ENCODE results near the gene RNPEPL1. TPM values are rescaled to one million over a fixed set of nuclear protein-coding genes. Genes with fewer than 3 reads are reported as not detected.

RNPEPL1 gene
- total RNA-seq, 1 experiment from 2014 or later, result 25.8 TPM

- Histone ChIP-seq H4K20me1 (ENCODE audit: low read length) (no peaks in the 10 kb centered on the region; the same call in 1 of the 2 replicates), H3F3A (ENCODE audit: low read length, unreplicated experiment) (peaks cover 7% of the 10 kb centered on the region), H3K9me2 (replicated peaks; ENCODE audit: low read length) (no peaks in the 10 kb centered on the region), H3K27me3 (ENCODE audit: low read length) (no peaks in the 10 kb centered on the region), H3K4me1 (ENCODE audit: insufficient read depth, low read length) (peaks cover 47% of the 10 kb centered on the region), H3K36me3 (ENCODE audit: low read depth, low read length) (peaks cover 4% of the 10 kb centered on the region; the same call in 1 of the 2 replicates), H3K27ac (ENCODE audit: low read length) (peak overlapping the region; percentile 91; the same call in 1 of the 2 replicates), H3K4me2 (ENCODE audit: low read length) (0 out of 2 replicates have a peak overlapping the region, but pooled peaks have one; percentile 79), H3K79me2 (ENCODE audit: low read length) (peaks cover 46% of the 10 kb centered on the region), H3K9me3 (ENCODE audit: low read length) (no peaks in the 10 kb centered on the region), H2AFZ (ENCODE audit: low read length) (no peak overlapping the region), H3K9ac (ENCODE audit: low read length) (no peak overlapping the region), H3K4me3 (ENCODE audit: low read length) (no peak overlapping the region)
- intact Hi-C loops (cut with micrococcal nuclease), result no loop called here
- BruUV-seq (replicated peaks), result TSS peak; percentile 10
- ChIA-PET CTCF (no interaction called here), POLR2A (ENCODE audit: unreplicated experiment) (no interaction called here)
- no peak for ATAC-seq
- no peak for DNase-seq
- no peak for TF ChIP-seq EZH2phosphoT487 (IDR thresholded peaks at IDR 0.05; ENCODE audit: borderline replicate concordance, low read length)
- TF ChIP-seq EZH2 (IDR thresholded peaks at IDR 0.05; ENCODE audit: low read length, unreplicated experiment), result no peak
- no peak for TF ChIP-seq CTCF (conservative IDR thresholded peaks at IDR 0.05; ENCODE audit: low read depth, low read length)
Observed at GRCh38 chr2:240578488-240578887, 10.2 kb downstream of the RNPEPL1 start.

GRCh38 chr2:240579071-240579762 lies 10.9 kb downstream of the RNPEPL1 start:
- no TSS peak for BruUV-seq (replicated peaks)
- H3K4me3 ChIP-seq (ENCODE audit: low read length), result peak overlapping the region; percentile 48; the same call in 1 of the 2 replicates
- no peaks in the 10 kb centered on the region for H3K9me3 ChIP-seq (ENCODE audit: low read length)
- peak overlapping the region; percentile 91 for H3K27ac ChIP-seq (ENCODE audit: low read length)
- H3K27me3 ChIP-seq (ENCODE audit: low read length), result no peaks in the 10 kb centered on the region
- ChIA-PET POLR2A (ENCODE audit: unreplicated experiment) (interaction anchor here (1.4 kb wide), 1 partner anchor 14 kb away, joined by 8 read pairs; no protein-coding TSS in a partner anchor), CTCF (interaction anchor here (1.6 to 2.7 kb wide), 2 partner anchors 13 to 65 kb away, joined by 10 to 31 read pairs; no protein-coding TSS in a partner anchor)
- no peaks in the 10 kb centered on the region; the same call in 1 of the 2 replicates for H4K20me1 ChIP-seq (ENCODE audit: low read length)
- H3F3A ChIP-seq (ENCODE audit: low read length, unreplicated experiment), result peaks cover 7% of the 10 kb centered on the region
- DNase-seq (no peak), ATAC-seq (no peak)
- H3K36me3 ChIP-seq (ENCODE audit: low read depth, low read length), result peaks cover 4% of the 10 kb centered on the region; the same call in 1 of the 2 replicates
- intact Hi-C loops (cut with micrococcal nuclease), result no loop called here
- no peak overlapping the region for H2AFZ ChIP-seq (ENCODE audit: low read length)
- H3K9ac ChIP-seq (ENCODE audit: low read length), result 0 out of 2 replicates have a peak overlapping the region, but pooled peaks have one; percentile 55
- no peaks in the 10 kb centered on the region for H3K9me2 ChIP-seq (replicated peaks; ENCODE audit: low read length)
- H3K4me1 ChIP-seq (ENCODE audit: insufficient read depth, low read length), result peaks cover 47% of the 10 kb centered on the region
- peaks cover 53% of the 10 kb centered on the region for H3K79me2 ChIP-seq (ENCODE audit: low read length)
- TF ChIP-seq EZH2phosphoT487 (IDR thresholded peaks at IDR 0.05; ENCODE audit: borderline replicate concordance, low read length) (no peak), EZH2 (IDR thresholded peaks at IDR 0.05; ENCODE audit: low read length, unreplicated experiment) (no peak), CTCF (conservative IDR thresholded peaks at IDR 0.05; ENCODE audit: low read depth, low read length) (no peak)
- H3K4me2 ChIP-seq (ENCODE audit: low read length), result peak overlapping the region; percentile 79

Data from PC-3 (cell line).